ENCODE data around the gene ZNF302.
A peak's percentile ranks its signal among the peaks of the same experiment; 100 is the strongest.

The ZNF302 gene

DNA sequence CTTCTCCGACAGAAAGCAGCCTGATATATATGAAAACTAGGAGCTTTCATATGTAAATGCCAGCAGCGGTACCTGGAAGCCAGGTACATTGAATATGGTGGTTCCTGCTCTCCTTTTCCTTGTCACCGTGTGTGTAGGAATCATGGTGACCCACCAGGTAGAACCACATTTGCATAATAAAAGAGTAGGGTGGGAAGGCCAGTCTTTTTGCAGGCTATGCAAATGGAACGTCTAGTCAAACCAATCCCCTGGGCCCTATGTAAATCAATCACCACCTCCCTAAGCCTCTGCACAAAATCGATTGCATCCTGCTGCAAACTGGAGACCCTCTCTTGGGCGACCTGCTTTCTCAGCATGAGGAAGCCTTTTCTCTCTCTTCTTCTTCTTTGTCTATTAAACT is 34.4 kb downstream of the ZNF302 start:
- Histone ChIP-seq H3F3A (ENCODE audit: insufficient read depth, low read length) (no peaks in the 10 kb centered on the region), H3K36me3 (replicated peaks; ENCODE audit: insufficient read depth, low read length) (no peaks in the 10 kb centered on the region), H3K27ac (ENCODE audit: low read length) (no peak overlapping the region), H4K20me1 (ENCODE audit: insufficient read depth, low read length) (no peaks in the 10 kb centered on the region), H3K9ac (ENCODE audit: low read length) (no peak overlapping the region), H3K4me2 (ENCODE audit: low read depth, low read length) (no peak overlapping the region), H3K4me1 (ENCODE audit: low read length) (no peaks in the 10 kb centered on the region), H3K4me3 (ENCODE audit: low read length) (no peak overlapping the region), H3K79me2 (ENCODE audit: low read length) (no peaks in the 10 kb centered on the region), H3K9me2 (replicated peaks; ENCODE audit: insufficient read depth, low read length) (no peaks in the 10 kb centered on the region), H2AFZ (ENCODE audit: low read length) (no peak overlapping the region), H3K9me3 (replicated peaks; ENCODE audit: insufficient read depth, low read length) (no peaks in the 10 kb centered on the region), H3K27me3 (replicated peaks; ENCODE audit: insufficient read depth, low read length) (no peaks in the 10 kb centered on the region)
- no peak for DNase-seq
- TF ChIP-seq, protein P1, sequence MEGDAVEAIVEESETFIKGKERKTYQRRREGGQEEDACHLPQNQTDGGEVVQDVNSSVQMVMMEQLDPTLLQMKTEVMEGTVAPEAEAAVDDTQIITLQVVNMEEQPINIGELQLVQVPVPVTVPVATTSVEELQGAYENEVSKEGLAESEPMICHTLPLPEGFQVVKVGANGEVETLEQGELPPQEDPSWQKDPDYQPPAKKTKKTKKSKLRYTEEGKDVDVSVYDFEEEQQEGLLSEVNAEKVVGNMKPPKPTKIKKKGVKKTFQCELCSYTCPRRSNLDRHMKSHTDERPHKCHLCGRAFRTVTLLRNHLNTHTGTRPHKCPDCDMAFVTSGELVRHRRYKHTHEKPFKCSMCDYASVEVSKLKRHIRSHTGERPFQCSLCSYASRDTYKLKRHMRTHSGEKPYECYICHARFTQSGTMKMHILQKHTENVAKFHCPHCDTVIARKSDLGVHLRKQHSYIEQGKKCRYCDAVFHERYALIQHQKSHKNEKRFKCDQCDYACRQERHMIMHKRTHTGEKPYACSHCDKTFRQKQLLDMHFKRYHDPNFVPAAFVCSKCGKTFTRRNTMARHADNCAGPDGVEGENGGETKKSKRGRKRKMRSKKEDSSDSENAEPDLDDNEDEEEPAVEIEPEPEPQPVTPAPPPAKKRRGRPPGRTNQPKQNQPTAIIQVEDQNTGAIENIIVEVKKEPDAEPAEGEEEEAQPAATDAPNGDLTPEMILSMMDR (IDR thresholded peaks at IDR 0.05; ENCODE audit: low read length): no peak
- TF ChIP-seq EZH2 (optimal IDR thresholded peaks at IDR 0.05; ENCODE audit: low read depth, low read length) (no peak), EZH2phosphoT487 (IDR thresholded peaks at IDR 0.05; ENCODE audit: low read length) (no peak)

DNA sequence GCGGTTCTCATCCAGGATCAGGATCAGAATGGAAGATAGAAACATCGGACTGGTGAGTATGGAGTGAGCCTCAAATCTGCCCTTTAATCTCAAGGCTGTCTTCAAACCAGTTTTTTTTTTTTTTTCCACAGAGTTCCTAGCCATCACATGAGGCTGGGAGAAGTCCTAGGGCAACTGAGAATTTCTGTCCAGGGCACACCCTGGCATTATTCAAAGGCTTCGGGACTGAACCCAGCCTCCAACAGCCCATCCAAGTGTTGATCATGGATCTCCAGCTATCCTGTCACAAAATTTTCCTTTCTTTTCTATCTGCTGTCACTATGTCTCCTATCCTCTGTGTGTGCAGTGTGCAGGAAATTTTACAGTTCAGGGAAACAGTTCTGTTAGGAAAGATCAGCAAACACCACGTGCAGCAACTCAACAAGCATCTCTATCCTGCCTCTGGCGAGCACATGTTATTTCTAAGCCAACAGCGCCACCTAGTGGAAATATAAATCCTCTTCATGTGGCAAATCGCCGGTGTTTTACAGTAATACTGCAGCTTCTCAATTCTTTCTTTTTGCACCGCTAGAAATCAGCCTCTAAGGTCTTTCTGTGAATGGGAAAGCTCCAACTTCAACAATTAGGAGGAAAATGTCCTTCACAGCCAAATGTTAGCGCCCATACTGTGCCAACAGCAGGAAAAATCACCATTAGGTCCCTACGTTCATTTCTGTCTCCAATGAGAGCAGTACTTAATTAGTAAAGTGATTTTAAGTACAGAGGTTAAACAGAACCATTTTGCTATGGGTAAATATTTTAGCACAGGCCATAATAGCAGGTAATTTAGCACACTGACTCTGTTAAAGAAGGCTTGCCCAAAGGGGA is 35.1 kb downstream of the ZNF302 start:
- Histone ChIP-seq H2AFZ (ENCODE audit: low read length) (peak overlapping the region; percentile 13; the same call in 1 of the 2 replicates), H3K9me2 (replicated peaks; ENCODE audit: insufficient read depth, low read length) (no peaks in the 10 kb centered on the region), H3K4me1 (ENCODE audit: low read length) (no peaks in the 10 kb centered on the region), H3K9ac (ENCODE audit: low read length) (no peak overlapping the region), H3K27me3 (replicated peaks; ENCODE audit: insufficient read depth, low read length) (no peaks in the 10 kb centered on the region), H3K36me3 (replicated peaks; ENCODE audit: insufficient read depth, low read length) (no peaks in the 10 kb centered on the region), H3F3A (ENCODE audit: insufficient read depth, low read length) (no peaks in the 10 kb centered on the region), H4K20me1 (ENCODE audit: insufficient read depth, low read length) (no peaks in the 10 kb centered on the region), H3K27ac (ENCODE audit: low read length) (no peak overlapping the region), H3K79me2 (ENCODE audit: low read length) (no peaks in the 10 kb centered on the region), H3K4me2 (ENCODE audit: low read depth, low read length) (no peak overlapping the region; the same call in 1 of the 2 replicates), H3K9me3 (replicated peaks; ENCODE audit: insufficient read depth, low read length) (no peaks in the 10 kb centered on the region), H3K4me3 (ENCODE audit: low read length) (no peak overlapping the region)
- peak; percentile 81 for DNase-seq
- TF ChIP-seq, protein P1 (IDR thresholded peaks at IDR 0.05; ENCODE audit: low read length): peak; percentile 76
- no peak for TF ChIP-seq EZH2 (optimal IDR thresholded peaks at IDR 0.05; ENCODE audit: low read depth, low read length)

DNA sequence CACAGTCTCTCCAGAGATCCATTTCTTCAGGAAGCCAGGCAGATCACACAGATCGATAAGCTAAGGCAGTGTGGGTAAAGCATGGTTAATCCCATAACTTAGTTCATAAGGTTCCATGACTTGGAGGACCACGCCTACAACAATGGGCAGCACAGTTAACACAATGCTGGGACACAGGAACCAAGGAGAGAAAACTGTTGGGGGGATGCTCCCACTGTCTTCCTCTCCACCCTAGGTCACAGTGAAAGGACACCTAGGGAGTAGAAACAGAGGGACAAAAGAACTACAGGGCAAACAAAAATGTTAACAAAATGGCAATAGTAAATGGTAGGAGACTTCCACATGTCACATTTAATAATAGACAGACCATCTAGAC is 35.8 kb downstream of the ZNF302 start:
- Histone ChIP-seq H3K79me2 (ENCODE audit: low read length) (no peaks in the 10 kb centered on the region), H2AFZ (ENCODE audit: low read length) (no peak overlapping the region), H3F3A (ENCODE audit: insufficient read depth, low read length) (no peaks in the 10 kb centered on the region), H3K4me1 (ENCODE audit: low read length) (no peaks in the 10 kb centered on the region), H3K9me3 (replicated peaks; ENCODE audit: insufficient read depth, low read length) (no peaks in the 10 kb centered on the region), H3K4me2 (ENCODE audit: low read depth, low read length) (no peak overlapping the region), H3K27ac (ENCODE audit: low read length) (no peak overlapping the region), H3K9ac (ENCODE audit: low read length) (no peak overlapping the region), H4K20me1 (ENCODE audit: insufficient read depth, low read length) (no peaks in the 10 kb centered on the region), H3K36me3 (replicated peaks; ENCODE audit: insufficient read depth, low read length) (no peaks in the 10 kb centered on the region), H3K27me3 (replicated peaks; ENCODE audit: insufficient read depth, low read length) (no peaks in the 10 kb centered on the region), H3K9me2 (replicated peaks; ENCODE audit: insufficient read depth, low read length) (no peaks in the 10 kb centered on the region), H3K4me3 (ENCODE audit: low read length) (no peak overlapping the region)
- no peak for TF ChIP-seq EZH2 (optimal IDR thresholded peaks at IDR 0.05; ENCODE audit: low read depth, low read length)
- TF ChIP-seq, protein P1 (IDR thresholded peaks at IDR 0.05; ENCODE audit: low read length): no peak
- TF ChIP-seq EZH2phosphoT487 (IDR thresholded peaks at IDR 0.05; ENCODE audit: low read length): no peak
- no peak for DNase-seq

Measured in MM.1S (cell line).